HG03378 (cell line): Measurements from ENCODE around the gene RYR3.

Experiments used
- ATAC-seq: cut with Tn5 transposase; IDR thresholded peaks from one replicate; pipeline ENCODE4 v1.9.1; 2021; ENCODE audit warnings: mild to moderate bottlenecking, moderate library complexity; ENCODE audit not compliant: unreplicated experiment

The RYR3 gene

GRCh38 chr15:33500432-33501195, 189.8 kb downstream of the RYR3 start:
- no peak for ATAC-seq

GRCh38 chr15:33503681-33504080, 192.9 kb downstream of the RYR3 start:
- no peak for ATAC-seq

DNA sequence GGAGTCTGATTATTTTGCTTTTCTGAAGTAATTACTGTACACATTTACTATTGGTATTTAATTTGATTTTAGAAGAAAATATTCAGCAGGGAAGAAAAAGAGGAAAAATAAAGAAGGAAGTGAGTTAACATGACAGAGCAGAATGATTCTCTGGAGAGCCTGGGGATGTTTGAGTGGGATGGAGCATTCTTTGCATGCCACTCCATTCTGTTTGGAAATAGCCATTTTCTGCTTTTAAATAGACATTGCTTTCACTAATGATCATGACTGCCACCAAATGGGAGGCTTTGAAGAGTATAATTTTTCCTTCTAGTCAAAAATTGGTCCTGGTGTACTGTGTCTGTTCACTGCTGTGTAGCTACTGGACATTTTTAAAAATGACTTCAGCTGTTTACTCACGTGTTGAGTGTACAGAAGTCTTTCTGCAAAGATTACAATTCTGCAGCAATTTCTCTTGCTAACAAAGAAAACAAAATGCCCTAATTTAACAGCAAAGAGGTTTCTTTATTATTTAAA, 196.1 kb downstream of the RYR3 start:
- no peak for ATAC-seq

DNA sequence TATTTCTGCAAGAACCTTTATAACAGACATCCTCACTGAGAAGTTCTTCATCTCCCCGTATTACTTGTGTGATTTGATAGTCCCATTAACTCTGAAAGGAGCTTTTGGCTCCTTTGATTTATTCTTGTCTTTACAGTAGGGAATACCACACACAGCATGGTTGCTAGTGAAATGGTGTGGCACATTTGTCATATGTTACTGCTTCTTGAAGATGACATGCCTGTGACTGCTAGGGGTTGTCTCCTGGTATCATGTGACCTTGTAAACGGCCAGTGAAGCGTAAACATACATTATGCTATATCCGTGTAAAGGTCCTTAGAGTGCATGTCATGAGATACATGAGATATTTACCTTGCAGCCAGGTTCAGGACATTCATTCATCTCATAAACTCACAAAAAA, 197.9 kb downstream of the RYR3 start:
- no peak for ATAC-seq

DNA sequence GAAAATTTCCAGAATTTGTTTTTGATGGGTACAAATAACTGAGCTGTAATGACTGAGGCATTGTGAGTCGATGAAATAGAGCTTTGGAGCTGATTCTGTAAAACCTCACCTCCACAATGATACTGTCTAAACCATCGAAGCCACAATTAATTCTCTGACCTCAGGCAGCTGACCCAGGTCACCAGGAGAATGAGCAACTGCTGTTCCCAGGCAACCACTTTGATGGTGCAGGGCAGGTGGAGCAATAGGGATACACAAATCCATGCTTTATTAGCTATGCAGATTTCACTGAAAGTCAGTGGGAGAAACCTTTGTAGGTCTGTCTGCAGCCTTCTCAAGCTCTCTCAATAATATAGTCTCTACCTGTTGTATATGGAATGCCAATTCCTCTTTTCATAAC, 204.4 kb downstream of the RYR3 start:
- ATAC-seq = no peak

GRCh38 chr15:33516563-33516962, 205.8 kb downstream of the RYR3 start:
- ATAC-seq = no peak

GRCh38 chr15:33517944-33518343, 207.2 kb downstream of the RYR3 start:
- ATAC-seq = no peak

DNA sequence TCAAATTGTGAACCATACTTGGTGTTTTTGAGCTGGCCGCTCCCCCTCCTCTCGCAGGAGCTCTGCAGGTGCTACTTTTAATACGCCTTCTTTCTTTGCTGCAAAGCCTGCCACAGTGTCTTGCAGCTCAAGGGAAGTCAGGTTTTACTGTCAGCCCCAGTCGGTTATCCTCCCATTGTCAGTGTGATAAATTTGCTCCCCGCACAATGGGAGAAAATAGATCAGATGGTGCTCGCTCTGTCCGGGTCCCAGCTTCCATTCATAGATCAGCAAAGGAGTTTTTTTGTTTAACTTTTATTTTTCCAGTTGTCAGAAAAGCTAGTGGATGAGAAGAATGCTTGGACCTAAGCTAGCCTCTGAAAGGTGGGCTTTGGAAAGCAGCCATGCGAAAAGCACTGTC, 207.7 kb downstream of the RYR3 start:
- no peak for ATAC-seq

- ATAC-seq = no peak
These were observed 213.5 kb downstream of the RYR3 start for GRCh38 chr15:33524274-33524673.

- no peak for ATAC-seq
These were observed 215.8 kb downstream of the RYR3 start for GRCh38 chr15:33526532-33526931.

DNA sequence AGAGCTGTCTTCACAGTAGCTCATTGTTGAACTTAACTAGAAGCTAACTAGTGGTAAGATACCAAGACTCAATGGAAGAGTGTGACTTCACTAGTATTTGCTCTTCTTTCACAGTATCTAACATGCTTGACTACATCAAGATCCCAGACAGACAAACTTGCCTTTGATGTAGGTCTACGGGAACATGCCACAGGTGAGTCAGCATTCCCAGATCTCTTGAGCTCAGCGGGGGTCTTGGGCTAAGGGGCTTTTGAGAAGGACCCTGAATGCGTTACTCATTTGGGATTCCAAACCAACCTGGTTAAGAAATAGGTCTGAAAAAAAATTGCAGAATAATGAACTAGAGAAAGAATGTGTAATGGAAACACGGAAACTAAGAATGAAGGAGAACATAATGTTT, 222.4 kb downstream of the RYR3 start:
- ATAC-seq = no peak

DNA sequence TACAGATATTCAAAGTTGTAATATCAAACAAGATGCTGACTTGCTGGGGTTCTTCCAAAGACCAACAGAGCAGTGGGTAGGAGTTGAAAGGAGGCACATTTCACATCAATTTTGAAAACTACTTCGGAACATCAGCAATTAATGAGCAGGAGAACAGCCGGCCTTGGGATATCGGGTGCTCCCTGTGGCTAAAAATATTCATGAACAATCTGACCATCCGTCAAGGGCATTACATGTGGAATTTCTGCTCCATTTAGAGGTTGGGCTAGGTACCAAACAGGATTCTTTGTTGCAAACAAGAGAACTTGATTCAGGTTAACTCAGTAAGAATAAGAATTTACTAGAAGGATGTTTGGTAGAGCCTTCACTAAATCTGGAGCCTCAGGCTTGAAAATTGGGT, 223.9 kb downstream of the RYR3 start:
- ATAC-seq = no peak

GRCh38 chr15:33535135-33535534, 224.4 kb downstream of the RYR3 start:
- no peak for ATAC-seq

DNA sequence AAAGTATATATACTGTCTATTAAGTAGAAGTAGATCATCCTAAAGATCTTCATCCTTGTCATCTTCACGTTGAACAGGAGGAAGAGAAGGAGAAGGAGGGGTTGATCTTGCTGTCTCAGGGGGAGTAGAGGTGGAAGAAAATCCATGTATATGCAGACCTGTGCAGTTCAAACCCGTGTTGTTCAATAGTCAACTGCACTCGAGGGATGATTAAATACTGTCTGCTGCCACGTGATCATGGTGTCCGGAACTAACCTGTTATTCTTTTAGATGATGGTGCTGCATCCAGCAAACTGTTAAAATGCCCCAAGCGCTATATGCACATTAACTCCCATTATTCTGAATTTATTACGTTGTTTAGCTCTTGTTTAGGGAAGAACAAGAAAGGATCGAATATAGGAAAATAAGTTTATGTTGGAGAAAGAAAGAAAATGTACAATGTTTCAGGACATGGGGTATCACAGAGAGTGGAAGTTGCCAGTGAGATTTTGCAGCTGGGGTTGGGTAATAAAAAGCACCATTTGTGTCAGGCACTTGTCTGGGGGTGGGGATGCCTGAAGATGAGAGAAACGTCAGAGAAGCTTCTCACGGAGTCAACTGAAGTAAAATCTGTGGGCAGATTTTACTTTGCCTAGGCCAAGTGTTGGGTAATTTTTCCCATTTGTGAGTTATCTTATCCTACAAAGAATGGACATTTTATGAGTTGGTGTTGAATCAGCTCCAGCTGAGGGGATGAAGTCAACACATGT, 229.2 kb downstream of the RYR3 start:
- ATAC-seq = no peak

DNA sequence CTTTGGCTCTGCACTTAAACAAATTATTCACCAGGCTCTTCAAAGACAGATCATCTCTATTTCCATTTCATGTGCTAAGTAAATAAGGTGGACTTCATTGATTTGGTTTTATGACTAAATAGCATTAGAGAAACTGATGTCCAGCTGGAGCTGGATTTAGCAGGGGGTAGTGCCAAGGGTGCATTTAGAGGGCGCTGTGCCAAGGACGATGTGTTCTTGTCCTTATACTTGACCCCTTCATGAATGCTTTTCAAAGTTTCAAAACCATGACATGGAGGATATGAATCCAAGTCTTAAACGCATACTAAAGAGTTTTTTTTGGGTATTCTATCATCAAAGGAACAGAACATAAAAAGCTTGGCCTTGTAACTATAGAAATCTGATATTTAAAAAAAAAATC, 233.2 kb downstream of the RYR3 start:
- no peak for ATAC-seq

DNA sequence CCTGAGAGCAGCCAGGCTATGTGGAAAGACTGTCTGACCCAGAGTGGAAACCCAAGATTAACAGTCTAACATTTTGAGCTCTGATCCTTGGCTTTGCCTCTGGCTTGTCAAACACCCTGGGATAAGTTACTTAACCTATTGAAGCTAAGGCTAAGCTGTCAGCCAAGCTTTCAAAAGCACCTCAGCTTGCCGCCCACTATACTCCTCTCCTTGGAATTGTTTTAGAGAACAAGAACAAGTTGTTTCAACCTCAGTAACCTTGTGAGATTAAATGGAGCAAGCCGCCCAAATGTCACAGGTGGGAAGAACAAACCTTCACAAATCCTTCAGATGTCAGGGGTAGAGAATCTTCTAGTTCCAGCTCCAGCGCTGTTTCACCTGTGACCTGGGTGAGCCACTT, 235.1 kb downstream of the RYR3 start:
- ATAC-seq = no peak

DNA sequence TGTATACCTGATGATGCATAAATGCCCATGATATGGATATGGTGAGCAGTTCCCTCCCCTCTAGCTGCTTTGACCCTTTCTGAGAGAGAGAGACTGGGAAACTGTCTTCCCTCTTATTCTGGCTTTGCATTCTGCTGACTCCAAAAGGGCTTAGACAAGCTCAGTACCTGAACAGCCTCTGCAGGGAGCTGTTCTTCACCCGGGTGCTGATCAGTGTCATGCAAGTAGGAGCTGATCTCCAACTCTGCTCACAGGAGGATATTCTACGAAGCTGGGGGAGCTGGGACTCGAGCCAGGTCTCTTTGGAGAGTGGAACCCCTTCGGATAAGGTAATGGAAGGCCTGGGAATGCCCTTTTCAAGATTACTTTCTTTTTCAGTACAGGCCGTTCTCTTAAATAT, 237.1 kb downstream of the RYR3 start:
- no peak for ATAC-seq

- no peak for ATAC-seq
These were observed 241.1 kb downstream of the RYR3 start for GRCh38 chr15:33551860-33552259.

GRCh38 chr15:33553157-33553556, 242.4 kb downstream of the RYR3 start:
- ATAC-seq = no peak

DNA sequence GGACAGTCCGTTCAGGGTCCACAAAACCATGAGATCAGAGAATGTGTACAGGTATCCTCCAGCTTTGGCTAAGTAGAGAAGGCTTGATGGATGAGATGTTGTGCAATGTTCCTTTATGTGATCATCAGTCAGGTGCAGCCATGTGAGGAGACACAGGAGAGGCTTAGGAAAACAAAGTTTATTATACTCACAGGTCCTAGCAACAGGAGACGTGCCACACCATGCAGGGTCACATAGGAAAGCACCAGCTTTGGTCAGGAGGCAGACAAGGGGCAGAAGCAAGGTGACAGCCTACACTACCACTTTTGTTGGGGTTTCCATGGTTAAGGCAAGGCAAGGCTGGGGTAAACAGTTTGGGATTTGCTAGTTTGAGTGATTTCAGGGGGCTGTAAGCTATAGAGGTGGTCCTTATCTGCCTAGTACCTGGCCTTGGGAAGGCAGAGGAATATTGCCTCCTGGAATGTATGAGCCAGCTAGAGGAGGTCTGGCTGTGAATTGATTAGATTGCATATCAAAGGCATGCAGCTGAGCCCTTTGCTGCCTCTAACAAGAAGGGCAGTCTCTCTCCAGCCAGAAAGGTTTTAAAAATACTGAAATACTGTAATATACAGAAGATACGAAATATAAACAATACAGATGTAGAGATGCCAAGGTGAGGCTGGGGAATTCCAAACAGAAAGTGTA, 248.6 kb downstream of the RYR3 start:
- no peak for ATAC-seq

DNA sequence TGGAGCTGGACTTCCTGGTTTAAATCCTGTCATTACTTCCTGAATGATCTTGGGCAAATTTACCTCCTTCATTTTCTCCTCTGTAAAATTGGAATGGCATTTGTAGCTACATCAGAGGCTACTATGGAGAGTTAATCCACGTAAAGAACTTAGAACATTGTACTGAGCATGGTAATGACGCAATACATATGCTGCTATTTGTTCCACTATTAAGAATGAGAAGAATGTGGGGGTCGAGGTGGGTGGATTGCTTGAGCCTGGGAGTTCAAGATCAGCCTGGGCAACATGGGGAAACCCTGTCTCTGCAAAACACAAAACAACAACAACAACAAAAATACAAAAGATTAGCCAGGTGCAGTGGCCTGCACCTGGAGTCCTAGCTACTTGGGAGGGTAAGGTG, 250.6 kb downstream of the RYR3 start:
- ATAC-seq = no peak

GRCh38 chr15:33561967-33562366, 251.2 kb downstream of the RYR3 start:
- ATAC-seq = no peak
